WERI-Rb-1 (cell line): ENCODE results near the gene ATP2B3.
A peak's percentile ranks its signal among the peaks of the same experiment; 100 is the strongest.

Source experiments
- DNase-seq: peaks from one replicate; pipeline ENCODE4 v3.0.0-alpha.2; 2020
- H3K27ac ChIP-seq: fragments of 250-450 bp; sonication (Bioruptor Pico); 2 replicates; pipeline ENCODE4 v1.5.1; 2020; ENCODE audit warnings: mild to moderate bottlenecking, moderate library complexity
- H3K27me3 ChIP-seq: fragments of 250-450 bp; sonication (Bioruptor Pico); 2 replicates; pipeline ENCODE4 v1.5.1; 2021; ENCODE audit warnings: mild to moderate bottlenecking, low read depth, moderate library complexity; ENCODE audit not compliant: insufficient read depth, severe bottlenecking
- H3K36me3 ChIP-seq: fragments of 250-450 bp; sonication (Bioruptor Pico); 2 replicates; pipeline ENCODE4 v1.5.1; 2020; ENCODE audit warnings: mild to moderate bottlenecking, moderate library complexity
- H3K4me3 ChIP-seq: 2 replicates; pipeline ENCODE4 v1.5.1; 2011; ENCODE audit warnings: low read depth, mild to moderate bottlenecking, control low read depth, low read length
- H3K9me3 ChIP-seq: fragments of 250-450 bp; sonication (Bioruptor Pico); 2 replicates; pipeline ENCODE4 v1.5.1; 2021; ENCODE audit warnings: mild to moderate bottlenecking, moderate library complexity; ENCODE audit not compliant: severe bottlenecking
- TF ChIP-seq, protein P1 (sequence below): IDR thresholded peaks from 2 replicates; pipeline ENCODE4 v1.5.1; 2011; ENCODE audit warnings: low read depth, mild to moderate bottlenecking, control low read depth, inconsistent platforms, low read length

ATP2B3 gene

DNA sequence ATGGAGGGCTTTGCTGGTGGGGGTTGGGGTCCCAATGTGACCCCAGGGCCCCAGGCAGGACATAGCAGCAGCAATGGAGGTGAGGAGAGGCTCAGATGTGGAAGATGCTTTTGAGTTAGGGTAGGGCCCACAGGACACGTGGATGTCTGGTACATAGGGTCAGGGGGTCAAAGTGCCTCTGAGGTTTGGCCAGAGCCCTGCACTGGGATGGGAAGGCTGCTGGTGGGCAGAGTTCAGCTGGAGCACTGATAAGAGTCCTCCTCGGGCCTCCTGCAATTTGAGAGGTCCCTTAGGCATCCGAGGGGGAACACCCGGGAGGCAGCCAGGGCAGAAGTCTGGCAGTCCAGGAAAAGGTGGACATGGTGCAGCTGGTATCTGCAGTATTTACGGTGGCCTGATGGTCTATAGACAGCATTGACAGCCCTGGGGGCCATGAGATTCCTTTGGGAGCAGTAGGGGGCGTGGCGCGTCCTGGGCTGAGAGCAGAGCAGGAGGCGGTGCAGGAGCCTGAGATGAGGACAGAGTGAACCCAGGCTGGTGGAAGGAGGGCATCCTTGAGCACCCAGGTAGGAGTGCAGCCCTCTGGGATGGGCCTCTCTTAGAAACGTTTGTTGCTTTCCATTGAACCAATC lies 58.9 kb downstream of the ATP2B3 start:
- no peak for DNase-seq
- Histone ChIP-seq H3K36me3 (no peaks in the 10 kb centered on the region), H3K27me3 (peaks cover 35% of the 10 kb centered on the region), H3K27ac (no peak overlapping the region), H3K4me3 (no peak overlapping the region), H3K9me3 (no peaks in the 10 kb centered on the region)
- TF ChIP-seq, protein P1, sequence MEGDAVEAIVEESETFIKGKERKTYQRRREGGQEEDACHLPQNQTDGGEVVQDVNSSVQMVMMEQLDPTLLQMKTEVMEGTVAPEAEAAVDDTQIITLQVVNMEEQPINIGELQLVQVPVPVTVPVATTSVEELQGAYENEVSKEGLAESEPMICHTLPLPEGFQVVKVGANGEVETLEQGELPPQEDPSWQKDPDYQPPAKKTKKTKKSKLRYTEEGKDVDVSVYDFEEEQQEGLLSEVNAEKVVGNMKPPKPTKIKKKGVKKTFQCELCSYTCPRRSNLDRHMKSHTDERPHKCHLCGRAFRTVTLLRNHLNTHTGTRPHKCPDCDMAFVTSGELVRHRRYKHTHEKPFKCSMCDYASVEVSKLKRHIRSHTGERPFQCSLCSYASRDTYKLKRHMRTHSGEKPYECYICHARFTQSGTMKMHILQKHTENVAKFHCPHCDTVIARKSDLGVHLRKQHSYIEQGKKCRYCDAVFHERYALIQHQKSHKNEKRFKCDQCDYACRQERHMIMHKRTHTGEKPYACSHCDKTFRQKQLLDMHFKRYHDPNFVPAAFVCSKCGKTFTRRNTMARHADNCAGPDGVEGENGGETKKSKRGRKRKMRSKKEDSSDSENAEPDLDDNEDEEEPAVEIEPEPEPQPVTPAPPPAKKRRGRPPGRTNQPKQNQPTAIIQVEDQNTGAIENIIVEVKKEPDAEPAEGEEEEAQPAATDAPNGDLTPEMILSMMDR = no peak

DNA sequence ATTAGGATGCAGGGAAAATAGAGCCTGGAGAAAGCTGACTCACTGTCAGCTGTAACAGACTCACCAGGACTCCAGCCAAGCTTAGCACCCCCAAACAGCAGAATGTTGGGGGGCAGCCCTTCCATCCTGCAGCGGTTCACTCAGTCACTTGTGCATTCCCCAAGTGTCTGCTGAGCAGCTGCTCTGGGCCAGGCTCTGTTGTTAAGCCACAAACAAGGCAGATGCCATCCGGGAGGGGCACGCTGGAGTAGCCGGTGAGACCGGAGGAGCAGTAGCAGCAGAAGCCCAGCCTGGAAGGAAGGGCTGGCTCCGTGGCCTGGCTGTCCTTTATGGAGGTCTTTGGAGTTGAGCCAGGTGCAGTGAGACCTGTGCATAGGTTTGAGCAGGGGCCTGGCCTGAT lies 59.5 kb downstream of the ATP2B3 start:
- Histone ChIP-seq H3K27ac (peak overlapping the region; percentile 57), H3K4me3 (no peak overlapping the region), H3K27me3 (peaks cover 35% of the 10 kb centered on the region), H3K9me3 (no peaks in the 10 kb centered on the region), H3K36me3 (no peaks in the 10 kb centered on the region)
- peak; percentile 76 for DNase-seq
- TF ChIP-seq, protein P1 = no peak

DNA sequence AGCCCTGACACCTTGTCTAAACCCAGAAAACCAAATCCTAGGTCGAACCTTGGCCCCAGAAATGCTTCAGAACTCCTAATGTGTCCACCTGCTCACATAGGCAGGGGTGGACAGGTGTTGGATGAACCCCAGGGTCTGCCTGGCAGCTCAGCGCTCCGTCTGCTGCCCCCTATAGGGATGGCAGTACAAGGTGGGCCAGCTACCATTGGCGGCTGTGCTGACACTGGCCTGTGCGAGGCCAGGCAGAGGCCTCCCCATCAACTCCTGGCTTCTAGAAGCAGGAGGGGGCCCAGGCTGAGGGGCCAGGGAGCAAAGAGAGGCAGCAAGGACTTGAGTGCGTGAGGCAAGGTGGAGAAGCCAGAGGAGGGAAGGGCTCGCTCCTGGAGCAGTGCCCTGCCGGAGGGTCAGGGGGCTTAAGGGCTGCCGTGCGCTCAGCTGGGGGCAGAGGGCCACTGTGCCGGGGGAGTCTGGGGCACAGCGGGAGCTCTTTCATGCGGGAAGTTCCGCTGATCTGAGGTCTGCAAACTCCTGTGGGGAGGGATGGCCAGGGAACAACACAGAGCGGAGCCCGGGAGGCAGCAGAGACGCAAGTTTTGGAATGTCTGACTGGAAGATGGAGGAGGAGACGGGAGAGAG lies 60.9 kb downstream of the ATP2B3 start:
- Histone ChIP-seq H3K36me3 (no peaks in the 10 kb centered on the region), H3K4me3 (no peak overlapping the region), H3K27ac (peak overlapping the region; percentile 57; the same call in 1 of the 2 replicates), H3K27me3 (peaks cover 31% of the 10 kb centered on the region), H3K9me3 (no peaks in the 10 kb centered on the region)
- TF ChIP-seq, protein P1 = peak; percentile 55
- no peak for DNase-seq

DNA sequence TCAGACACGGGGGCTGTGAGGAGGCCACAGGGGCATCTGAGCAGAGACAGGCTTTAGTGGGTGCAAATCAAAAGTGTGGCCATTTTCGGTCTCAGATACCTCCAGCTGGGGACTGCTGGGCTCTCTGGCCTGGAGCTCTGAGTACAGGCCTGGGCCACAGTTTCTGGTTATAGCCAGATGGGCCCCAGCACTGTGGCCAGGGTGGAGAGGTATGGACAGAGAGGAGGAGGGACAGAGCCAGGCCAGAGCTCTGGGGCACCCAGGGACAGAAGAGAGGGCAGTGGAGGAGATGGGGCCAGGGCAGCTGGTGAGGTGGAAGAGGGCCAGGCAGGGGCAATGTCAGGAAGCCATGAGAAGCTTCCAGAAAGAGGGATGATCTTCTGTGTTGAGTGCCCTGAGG lies 61.4 kb downstream of the ATP2B3 start:
- peaks cover 25% of the 10 kb centered on the region for H3K27me3 ChIP-seq
- no peak for DNase-seq

DNA sequence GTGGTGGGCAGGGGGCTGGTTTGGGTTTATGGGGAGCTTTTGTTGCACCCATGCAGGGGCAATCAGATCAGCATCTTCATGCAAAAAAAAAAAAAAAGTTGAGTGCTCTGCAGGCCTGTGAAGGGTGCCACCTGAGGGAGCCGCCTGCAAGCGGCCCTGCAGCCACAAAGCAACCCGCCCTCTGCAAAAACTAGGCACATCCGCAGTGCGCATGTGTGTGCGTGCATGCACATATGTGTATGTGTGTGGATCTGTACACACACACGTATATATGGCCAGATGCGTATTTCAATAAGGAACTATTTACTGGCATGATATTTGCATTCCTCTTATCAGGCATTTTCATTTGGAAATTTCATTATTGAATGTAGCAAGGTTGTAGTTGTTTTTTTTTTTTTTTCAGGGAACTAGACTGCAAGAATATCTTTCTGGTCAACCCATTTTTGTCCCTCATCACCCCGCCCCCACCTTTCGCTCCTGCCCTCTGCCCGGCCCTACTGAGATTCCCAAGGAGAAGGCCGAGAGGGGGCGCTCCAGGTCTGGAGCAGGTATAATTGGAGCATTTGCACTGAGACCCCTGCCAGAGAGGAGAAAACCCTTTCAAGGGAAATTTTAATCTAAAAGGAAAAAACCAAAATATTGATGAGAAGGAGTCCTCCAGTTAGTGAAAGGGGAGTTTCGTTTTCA lies 63.4 kb downstream of the ATP2B3 start:
- peak; percentile 64 for DNase-seq
- no peak overlapping the region for H3K27ac ChIP-seq
- H3K4me3 ChIP-seq = no peak overlapping the region
- H3K36me3 ChIP-seq = no peaks in the 10 kb centered on the region
- peaks cover 14% of the 10 kb centered on the region for H3K27me3 ChIP-seq
- H3K9me3 ChIP-seq = no peaks in the 10 kb centered on the region
- TF ChIP-seq, protein P1 = 0 out of 2 replicates have a peak, but pooled peaks have one; percentile 3

More for the DNA sequence above, 61.4 kb downstream of the ATP2B3 start:
- TF ChIP-seq, protein P1 = no peak
- Histone ChIP-seq H3K4me3 (no peak overlapping the region), H3K36me3 (no peaks in the 10 kb centered on the region), H3K9me3 (no peaks in the 10 kb centered on the region), H3K27ac (no peak overlapping the region)
